ENCODE data around the gene TBXT. TPM values are rescaled to one million over a fixed set of nuclear protein-coding genes. Genes with fewer than 3 reads are reported as not detected.

Gene TBXT
- polyA plus RNA-seq, 6 donors from 2014 or later = not detected

- no peak for DNase-seq
Observed at GRCh38 chr6:166167258-166167731, 356 bp downstream of the TBXT start.

DNA sequence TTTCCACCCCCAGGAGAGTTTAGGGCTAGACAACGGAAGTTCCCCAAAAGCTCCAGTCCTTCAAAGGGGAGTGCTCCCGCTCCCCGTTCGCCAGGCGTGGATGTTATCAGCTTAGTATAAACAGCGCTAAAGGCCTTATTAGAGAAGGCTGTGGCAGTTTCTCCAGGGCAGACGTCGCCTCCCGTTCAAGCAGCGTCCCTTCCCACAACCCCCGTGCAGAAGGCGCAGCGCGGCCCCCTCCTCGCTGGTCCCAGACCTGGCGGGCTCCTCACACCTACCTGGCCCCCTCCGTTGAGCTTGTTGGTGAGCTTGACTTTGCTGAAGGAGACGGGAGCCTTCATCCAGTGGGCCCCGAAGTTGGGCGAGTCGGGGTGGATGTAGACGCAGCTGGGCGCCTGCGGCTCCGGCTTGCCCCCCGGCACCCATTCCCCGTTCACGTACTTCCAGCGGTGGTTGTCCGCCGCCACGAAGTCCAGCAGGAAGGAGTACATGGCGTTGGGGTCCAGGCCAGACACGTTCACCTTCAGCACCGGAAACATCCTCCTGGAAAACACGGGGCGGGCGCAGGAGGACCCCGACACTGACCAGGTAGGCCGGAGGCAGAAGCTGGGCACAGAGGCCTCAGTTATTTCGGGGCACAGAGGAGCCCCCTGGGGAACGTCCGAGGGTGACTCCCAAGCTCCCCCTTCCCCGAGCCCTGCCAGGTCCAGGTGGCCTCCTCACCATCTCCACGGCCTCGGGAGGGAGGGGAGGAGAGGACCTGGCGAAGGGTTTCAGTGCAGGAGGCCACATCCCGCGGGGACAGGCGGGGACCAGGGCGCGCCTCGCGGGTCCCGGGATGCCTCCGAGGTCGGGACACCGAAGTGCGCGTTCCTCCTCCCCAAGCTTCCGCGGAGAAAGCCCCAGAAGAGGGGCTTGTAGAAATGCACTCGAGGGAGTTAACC is 1.1 kb downstream of the TBXT start:
- peaks cover 33 to 60% (median 58%) of the 10 kb centered on the region in 3 donors for H3K27me3 Mint-ChIP-seq
- peaks cover 0 to 6% of the 10 kb centered on the region in 2 donors for H3K36me3 Mint-ChIP-seq
- H3K4me1 Mint-ChIP-seq = peaks cover 24 to 40% (median 40%) of the 10 kb centered on the region in 3 donors
- peak overlapping the region; percentile 22 to 91 (median 60) for H3K4me3 Mint-ChIP-seq
- ATAC-seq (ENCODE audit: low read depth in 2 of 2) = no peak
- H3K9me3 Mint-ChIP-seq = peaks cover 0 to 5% (median 0%) of the 10 kb centered on the region in 7 donors
- no peak for DNase-seq
- H3K27ac Mint-ChIP-seq = no peak overlapping the region

More at GRCh38 chr6:166167258-166167731, 356 bp downstream of the TBXT start:
- peak in 1 of 2 donors; percentile 13 for ATAC-seq (ENCODE audit: low read depth in 2 of 2)
- Mint-ChIP-seq H3K36me3 (peaks cover 0 to 6% of the 10 kb centered on the region in 2 donors), H3K27ac (peak overlapping the region in 1 of 6 donors; percentile 70), H3K4me1 (peaks cover 24 to 38% (median 37%) of the 10 kb centered on the region in 3 donors), H3K9me3 (peaks cover 0 to 5% (median 0%) of the 10 kb centered on the region in 7 donors), H3K27me3 (peaks cover 33 to 60% (median 55%) of the 10 kb centered on the region in 3 donors), H3K4me3 (peak overlapping the region in 6 of 8 donors; percentile 51 to 91 (median 76))

GRCh38 chr6:166165558-166166313 is 1.9 kb downstream of the TBXT start:
- DNase-seq (no peak), ATAC-seq (ENCODE audit: low read depth in 2 of 2) (no peak)
- Mint-ChIP-seq H3K4me1 (peaks cover 24 to 40% (median 40%) of the 10 kb centered on the region in 3 donors), H3K27ac (no peak overlapping the region), H3K4me3 (peak overlapping the region in 6 of 8 donors; percentile 22 to 65 (median 47)), H3K36me3 (peaks cover 0 to 6% of the 10 kb centered on the region in 2 donors), H3K9me3 (peaks cover 0 to 5% (median 0%) of the 10 kb centered on the region in 7 donors), H3K27me3 (peaks cover 33 to 62% (median 58%) of the 10 kb centered on the region in 3 donors)

DNA sequence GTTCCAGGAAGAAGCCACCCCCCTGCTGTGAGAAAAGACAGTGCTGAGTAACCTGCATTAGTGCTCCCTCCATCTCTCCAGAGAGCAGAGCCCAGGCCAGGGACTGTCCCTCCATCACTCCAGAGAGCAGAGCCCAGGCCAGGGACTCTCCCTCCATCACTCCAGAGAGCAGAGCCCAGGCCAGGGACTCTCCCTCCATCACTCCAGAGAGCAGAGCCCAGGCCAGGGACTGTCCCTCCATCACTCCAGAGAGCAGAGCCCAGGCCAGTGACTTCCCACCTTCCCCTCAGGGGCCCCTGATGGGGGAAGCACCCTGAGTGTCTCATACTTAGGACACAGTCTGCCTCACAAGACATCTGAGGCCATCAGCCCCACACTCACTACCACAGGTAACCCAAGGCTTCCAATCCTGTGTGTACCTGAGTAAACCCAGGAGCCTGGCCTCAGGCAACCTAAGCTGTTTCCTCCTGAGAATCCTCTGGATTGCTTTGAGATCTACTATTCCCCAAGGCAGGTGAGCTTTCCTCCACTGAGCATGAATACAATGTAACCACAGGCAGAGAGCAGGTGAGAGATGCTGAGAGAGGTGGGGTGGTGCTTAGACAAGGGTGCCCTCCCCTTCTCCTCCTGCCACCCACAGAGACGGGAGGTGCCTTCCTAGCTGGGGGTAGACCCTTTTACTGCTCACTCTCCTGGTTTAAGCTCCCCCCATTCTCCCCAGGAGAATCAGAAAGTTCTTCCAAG is 4.9 kb downstream of the TBXT start:
- ATAC-seq (ENCODE audit: low read depth in 2 of 2) = peak in 1 of 2 donors; percentile 57
- DNase-seq = peak; percentile 37
- Mint-ChIP-seq H3K4me3 (peak overlapping the region in 2 of 8 donors; percentile 34 to 49), H3K9me3 (peaks cover 0 to 5% (median 0%) of the 10 kb centered on the region in 7 donors), H3K27ac (peak overlapping the region in 2 of 6 donors; percentile 15 to 84), H3K36me3 (no peaks in the 10 kb centered on the region), H3K27me3 (peaks cover 33 to 68% (median 56%) of the 10 kb centered on the region in 3 donors), H3K4me1 (peaks cover 13 to 35% (median 33%) of the 10 kb centered on the region in 3 donors)

- Mint-ChIP-seq H3K9me3 (no peaks in the 10 kb centered on the region), H3K36me3 (no peaks in the 10 kb centered on the region), H3K27ac (peak overlapping the region in 1 of 6 donors; percentile 62), H3K4me3 (no peak overlapping the region), H3K4me1 (peaks cover 4 to 16% (median 7%) of the 10 kb centered on the region in 3 donors), H3K27me3 (peaks cover 17 to 47% (median 43%) of the 10 kb centered on the region in 3 donors)
- peak in 1 of 2 donors; percentile 74 for ATAC-seq (ENCODE audit: low read depth in 2 of 2)
- no peak for DNase-seq
Observed at GRCh38 chr6:166157930-166158617, 9.6 kb downstream of the TBXT start.

- no peak for ATAC-seq (ENCODE audit: low read depth in 2 of 2)
- H3K36me3 Mint-ChIP-seq = peaks cover 0 to under 1% of the 10 kb centered on the region in 2 donors
- H3K9me3 Mint-ChIP-seq = peaks cover 0 to 7% (median 2%) of the 10 kb centered on the region in 7 donors
Observed at GRCh38 chr6:166156942-166157341, 10.7 kb downstream of the TBXT start.

GRCh38 chr6:166153966-166154365 is 13.7 kb downstream of the TBXT start:
- H3K4me3 Mint-ChIP-seq = no peak overlapping the region
- H3K27ac Mint-ChIP-seq = no peak overlapping the region
- H3K36me3 Mint-ChIP-seq = peaks cover 0 to 17% of the 10 kb centered on the region in 2 donors
- H3K27me3 Mint-ChIP-seq = peaks cover 28 to 41% (median 39%) of the 10 kb centered on the region in 3 donors
- peaks cover 0 to 6% (median 0%) of the 10 kb centered on the region in 3 donors for H3K4me1 Mint-ChIP-seq
- H3K9me3 Mint-ChIP-seq = peaks cover 6 to 29% (median 22%) of the 10 kb centered on the region in 7 donors
- DNase-seq (no peak), ATAC-seq (ENCODE audit: low read depth in 2 of 2) (no peak)

More at GRCh38 chr6:166156942-166157341, 10.7 kb downstream of the TBXT start:
- H3K27me3 Mint-ChIP-seq = peaks cover 21 to 50% (median 41%) of the 10 kb centered on the region in 3 donors
- DNase-seq = no peak
- H3K27ac Mint-ChIP-seq = no peak overlapping the region
- H3K4me3 Mint-ChIP-seq = no peak overlapping the region
- peaks cover 0 to 6% (median 0%) of the 10 kb centered on the region in 3 donors for H3K4me1 Mint-ChIP-seq

DNA sequence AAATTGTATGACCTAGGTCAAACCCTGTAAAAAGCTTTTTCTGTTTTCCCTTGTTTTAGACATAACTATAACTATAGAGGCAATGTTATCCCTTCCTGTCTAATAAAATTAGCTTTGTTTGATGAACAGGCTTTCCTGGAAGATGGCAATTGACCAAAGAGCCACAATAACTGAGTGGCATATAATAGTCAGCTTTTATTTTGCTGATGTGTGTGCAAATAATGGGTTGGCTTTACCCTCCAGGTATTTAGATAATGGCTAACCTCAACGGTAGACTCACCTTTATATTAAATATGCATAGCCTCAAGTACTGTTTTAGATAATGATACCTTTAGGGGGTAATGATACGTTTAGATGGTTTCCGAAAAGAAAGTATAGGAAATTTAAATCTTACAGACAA is 15.0 kb downstream of the TBXT start:
- Mint-ChIP-seq H3K4me1 (no peaks in the 10 kb centered on the region), H3K36me3 (peaks cover 0 to 18% of the 10 kb centered on the region in 2 donors), H3K27me3 (peaks cover 41 to 50% (median 43%) of the 10 kb centered on the region in 3 donors), H3K9me3 (peaks cover 6 to 42% (median 22%) of the 10 kb centered on the region in 7 donors), H3K4me3 (no peak overlapping the region), H3K27ac (no peak overlapping the region)
- ATAC-seq (ENCODE audit: low read depth in 2 of 2) (no peak), DNase-seq (no peak)

- no peak for DNase-seq
- H3K4me1 Mint-ChIP-seq = no peaks in the 10 kb centered on the region
- ATAC-seq (ENCODE audit: low read depth in 2 of 2) = no peak
- peaks cover 39 to 51% (median 41%) of the 10 kb centered on the region in 3 donors for H3K27me3 Mint-ChIP-seq
- H3K27ac Mint-ChIP-seq = no peak overlapping the region
- no peak overlapping the region for H3K4me3 Mint-ChIP-seq
- peaks cover 6 to 43% (median 22%) of the 10 kb centered on the region in 7 donors for H3K9me3 Mint-ChIP-seq
- peaks cover 0 to 18% of the 10 kb centered on the region in 2 donors for H3K36me3 Mint-ChIP-seq
Observed at GRCh38 chr6:166151798-166152197, 15.9 kb downstream of the TBXT start.

GRCh38 chr6:166145751-166146150 is 21.9 kb downstream of the TBXT start:
- Mint-ChIP-seq H3K36me3 (peaks cover 0 to 7% of the 10 kb centered on the region in 2 donors), H3K9me3 (peaks cover 4 to 24% (median 8%) of the 10 kb centered on the region in 7 donors), H3K27me3 (peaks cover 32 to 66% (median 57%) of the 10 kb centered on the region in 3 donors), H3K4me1 (no peaks in the 10 kb centered on the region), H3K27ac (no peak overlapping the region), H3K4me3 (no peak overlapping the region)
- ATAC-seq (ENCODE audit: low read depth in 2 of 2) = no peak
- DNase-seq = no peak

- Mint-ChIP-seq H3K36me3 (no peaks in the 10 kb centered on the region), H3K27me3 (peaks cover 28 to 52% (median 47%) of the 10 kb centered on the region in 3 donors), H3K4me1 (no peaks in the 10 kb centered on the region), H3K4me3 (no peak overlapping the region), H3K9me3 (peaks cover 0 to 16% (median 7%) of the 10 kb centered on the region in 7 donors), H3K27ac (no peak overlapping the region)
- ATAC-seq (ENCODE audit: low read depth in 2 of 2) (no peak), DNase-seq (no peak)
Observed at GRCh38 chr6:166143011-166143410, 24.6 kb downstream of the TBXT start.

All from naive B cell (primary cell).